Smooth muscle cell (in vitro differentiated cells): ENCODE data around the gene OLR1. TPM values are rescaled to one million over a fixed set of nuclear protein-coding genes. Genes with fewer than 3 reads are reported as not detected.

ENCODE experiments used
- DNase-seq: peaks from one replicate; lab custom pipeline; 2025; ENCODE audit not compliant: unreplicated experiment; lab: John Stamatoyannopoulos, UW
- H2AFZ ChIP-seq: fragments of 200-600 bp; sonication (generic); 2 replicates; pipeline ENCODE4 v1.6.0; 2016; ENCODE audit warnings: antibody characterized with exemption, low read depth, mild to moderate bottlenecking
- H3F3A ChIP-seq: fragments of 200-600 bp; sonication (generic); 2 replicates; pipeline ENCODE4 v1.6.0; 2017; ENCODE audit warnings: antibody characterized with exemption, low read depth
- H3K27ac ChIP-seq: fragments of 200-600 bp; sonication (generic); 2 replicates; pipeline ENCODE4 v1.5.1; 2016; ENCODE audit warnings: low read depth, mild to moderate bottlenecking
- H3K27me3 ChIP-seq: fragments of 200-600 bp; sonication (generic); 2 replicates; pipeline ENCODE4 v1.6.1; 2016; ENCODE audit warnings: low read depth, mild to moderate bottlenecking
- H3K36me3 ChIP-seq: fragments of 200-600 bp; sonication (generic); 2 replicates; pipeline ENCODE4 v1.5.1; 2016; ENCODE audit warnings: low read depth
- H3K4me1 ChIP-seq: fragments of 200-600 bp; sonication (generic); 2 replicates; pipeline ENCODE4 v1.5.1; 2016; ENCODE audit warnings: low read depth
- H3K4me2 ChIP-seq: fragments of 200-600 bp; sonication (generic); 2 replicates; pipeline ENCODE4 v1.6.0; 2016; ENCODE audit warnings: mild to moderate bottlenecking
- H3K4me3 ChIP-seq: fragments of 200-600 bp; sonication (generic); 2 replicates; pipeline ENCODE4 v1.5.1; 2016; ENCODE audit warnings: mild to moderate bottlenecking
- H3K79me2 ChIP-seq: fragments of 200-600 bp; sonication (generic); 2 replicates; pipeline ENCODE4 v1.6.0; 2016; ENCODE audit warnings: low read depth, mild to moderate bottlenecking
- H3K9ac ChIP-seq: fragments of 200-600 bp; sonication (generic); 2 replicates; pipeline ENCODE4 v1.6.0; 2016; ENCODE audit warnings: low read depth
- H3K9me3 ChIP-seq: fragments of 200-600 bp; sonication (generic); replicated peaks from 2 replicates; pipeline ENCODE4 v1.5.1; 2016; ENCODE audit warnings: low read depth
- H4K20me1 ChIP-seq: fragments of 200-600 bp; sonication (generic); 2 replicates; pipeline ENCODE4 v1.6.0; 2016; ENCODE audit warnings: low read depth
- WGBS: methylation state at CpG from one replicate; pipeline ENCODE4 v1.1.7; 2016; ENCODE audit warnings: low lambda C conversion rate; 5-methylcytosine and 5-hydroxymethylcytosine counted together
- polyA plus RNA-seq: library from polyadenylated mRNA; unstranded; fragments of >200 nt; fragmentation: Nextera tagmentation; extraction: Ambion mirVana; gene quantifications from 2 replicates; pipeline ENCODE4 v1.2.1, GENCODE V29; 2016
- total RNA-seq: library from RNA; depleted of rRNA; stranded (reverse); fragments of >200 nt; gene quantifications from 2 replicates; pipeline ENCODE4 v1.2.3, GENCODE V29; 2014
- TF ChIP-seq, protein P1 (sequence below): fragments of 200-600 bp; sonication (generic); IDR thresholded peaks from 2 replicates; pipeline ENCODE4 v1.5.1; 2017; ENCODE audit warnings: borderline replicate concordance, mild to moderate bottlenecking, antibody characterized with exemption; ENCODE audit not compliant: insufficient read depth, poor library complexity, severe bottlenecking

Gene OLR1
- total and polyA plus RNA-seq, 2 experiments from 2014 or later: 5.4 to 7.4 TPM

DNA sequence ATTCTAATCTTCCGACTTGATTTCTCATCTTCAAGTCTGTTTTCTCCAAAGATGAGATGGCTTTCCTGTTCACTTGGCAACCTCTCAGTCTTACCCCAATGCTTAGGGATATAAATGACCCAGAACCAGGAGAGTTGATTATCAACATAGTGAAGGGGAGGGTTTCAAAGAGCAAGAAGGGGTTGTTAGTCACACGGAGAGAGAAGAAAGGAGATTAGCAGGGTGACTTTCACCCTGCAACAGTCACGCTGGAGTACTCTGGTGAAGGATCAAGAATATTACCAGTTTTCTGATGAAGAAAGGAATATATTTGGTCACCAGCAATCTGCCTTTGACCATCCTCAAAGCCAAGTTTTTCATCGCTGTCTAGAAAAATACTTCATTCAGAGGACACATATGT, 6.9 kb upstream of the OLR1 start, which contains the start of gene TMEM52B:
Gene TMEM52B, plus strand, starts transcription at position 212 of the 400 bp plus-strand sequence. CDS start 543 bp downstream, outside the sequence.
- Histone ChIP-seq H3K79me2 (no peaks in the 10 kb centered on the region), H3K4me3 (no peak within 1 kb of the TSS), H3F3A (peaks cover 9% of the 10 kb centered on the region), H4K20me1 (no peaks in the 10 kb centered on the region), H2AFZ (peak within 1 kb of the TSS; percentile 52), H3K9ac (no peak within 1 kb of the TSS), H3K36me3 (no peaks in the 10 kb centered on the region), H3K4me2 (peak within 1 kb of the TSS; percentile 46), H3K27me3 (no peaks in the 10 kb centered on the region), H3K27ac (peak within 1 kb of the TSS; percentile 53), H3K4me1 (peaks cover 15% of the 10 kb centered on the region), H3K9me3 (no peaks in the 10 kb centered on the region)
- no peak for DNase-seq
- TF ChIP-seq, protein P1, sequence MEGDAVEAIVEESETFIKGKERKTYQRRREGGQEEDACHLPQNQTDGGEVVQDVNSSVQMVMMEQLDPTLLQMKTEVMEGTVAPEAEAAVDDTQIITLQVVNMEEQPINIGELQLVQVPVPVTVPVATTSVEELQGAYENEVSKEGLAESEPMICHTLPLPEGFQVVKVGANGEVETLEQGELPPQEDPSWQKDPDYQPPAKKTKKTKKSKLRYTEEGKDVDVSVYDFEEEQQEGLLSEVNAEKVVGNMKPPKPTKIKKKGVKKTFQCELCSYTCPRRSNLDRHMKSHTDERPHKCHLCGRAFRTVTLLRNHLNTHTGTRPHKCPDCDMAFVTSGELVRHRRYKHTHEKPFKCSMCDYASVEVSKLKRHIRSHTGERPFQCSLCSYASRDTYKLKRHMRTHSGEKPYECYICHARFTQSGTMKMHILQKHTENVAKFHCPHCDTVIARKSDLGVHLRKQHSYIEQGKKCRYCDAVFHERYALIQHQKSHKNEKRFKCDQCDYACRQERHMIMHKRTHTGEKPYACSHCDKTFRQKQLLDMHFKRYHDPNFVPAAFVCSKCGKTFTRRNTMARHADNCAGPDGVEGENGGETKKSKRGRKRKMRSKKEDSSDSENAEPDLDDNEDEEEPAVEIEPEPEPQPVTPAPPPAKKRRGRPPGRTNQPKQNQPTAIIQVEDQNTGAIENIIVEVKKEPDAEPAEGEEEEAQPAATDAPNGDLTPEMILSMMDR: no peak
- 55% methylated on average over 4 of the region's 4 CpGs for WGBS

DNA sequence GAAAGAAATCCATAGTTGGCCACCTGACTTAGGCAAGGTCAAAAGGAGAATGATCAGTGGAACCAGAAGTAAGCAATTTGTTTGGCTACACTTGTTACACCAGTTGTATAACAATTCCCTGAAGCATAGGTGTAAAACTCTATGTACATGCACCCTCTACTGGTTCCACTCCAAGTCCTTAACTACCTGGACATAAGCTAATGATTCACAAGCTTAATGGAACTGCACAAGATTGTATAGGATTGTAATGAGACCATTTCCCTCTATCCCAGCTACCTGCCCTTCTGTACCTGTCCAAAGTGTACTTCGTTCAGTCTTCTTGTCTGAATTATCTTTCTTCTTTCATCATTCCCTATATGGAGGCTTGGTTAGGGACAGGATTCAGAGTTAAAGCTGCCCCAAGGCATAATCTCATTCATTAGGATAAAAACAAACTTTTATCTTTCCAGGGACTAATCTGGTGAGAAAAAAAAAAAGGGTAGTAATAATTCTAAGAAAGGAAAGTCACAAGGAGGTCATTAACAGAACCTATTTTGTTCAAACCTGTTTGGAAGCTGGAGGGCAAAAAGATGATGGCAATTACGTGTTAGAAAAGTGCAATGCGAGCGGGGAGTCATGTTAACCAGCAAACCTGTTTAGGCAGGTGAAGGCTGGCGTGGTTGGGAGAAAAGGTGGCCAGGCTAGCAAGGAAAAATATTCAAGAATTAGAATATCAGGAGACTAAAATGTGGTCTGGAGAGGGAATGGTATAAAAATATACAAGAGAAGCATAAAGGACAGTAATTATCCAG, 4.1 kb upstream of the OLR1 start:
- Histone ChIP-seq H3K9me3 (no peaks in the 10 kb centered on the region), H3K4me3 (no peak overlapping the region), H3K4me1 (peaks cover 8% of the 10 kb centered on the region), H2AFZ (no peak overlapping the region), H3K27me3 (no peaks in the 10 kb centered on the region), H3K36me3 (no peaks in the 10 kb centered on the region), H3K79me2 (no peaks in the 10 kb centered on the region), H3K27ac (peak overlapping the region; percentile 64), H3F3A (peaks cover 4% of the 10 kb centered on the region), H3K9ac (no peak overlapping the region), H4K20me1 (no peaks in the 10 kb centered on the region), H3K4me2 (no peak overlapping the region)
- TF ChIP-seq, protein P1: no peak
- DNase-seq: no peak
- WGBS: 66% methylated on average over 5 of the region's 5 CpGs

DNA sequence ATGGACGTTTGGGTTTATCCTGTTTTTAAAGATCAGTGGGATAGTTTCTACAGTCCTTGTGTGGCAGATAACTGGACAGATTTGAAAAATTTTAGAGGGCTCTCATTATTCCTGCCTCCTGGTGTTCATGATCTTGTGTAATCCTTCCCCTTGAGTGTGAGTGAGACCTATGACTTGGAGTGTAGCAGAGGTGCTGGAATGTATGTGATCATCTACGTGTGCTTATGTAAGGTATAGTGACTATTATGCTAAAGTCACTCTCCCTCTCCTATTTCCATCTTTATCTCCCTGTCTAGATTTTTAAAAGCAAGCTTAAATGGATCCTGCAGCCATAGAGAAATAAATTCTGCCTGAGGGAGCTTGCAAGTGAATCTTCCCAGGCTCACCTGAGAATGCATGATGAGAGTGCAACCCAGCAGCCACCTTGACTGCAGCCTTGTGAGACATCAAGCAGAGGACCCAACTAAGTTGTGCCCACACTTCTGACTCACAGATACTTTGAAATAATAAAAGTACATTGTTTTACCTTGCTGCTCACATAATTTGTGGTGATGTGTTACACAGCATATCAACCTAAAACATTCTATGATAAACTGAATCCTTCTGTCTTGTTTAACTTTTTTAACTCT, 3.2 kb upstream of the OLR1 start:
- no peaks in the 10 kb centered on the region for H3K36me3 ChIP-seq
- DNase-seq: no peak
- H3K9ac ChIP-seq: no peak overlapping the region
- no peak overlapping the region for H3K4me3 ChIP-seq
- peaks cover 4% of the 10 kb centered on the region for H3F3A ChIP-seq
- no peaks in the 10 kb centered on the region for H3K9me3 ChIP-seq
- H3K79me2 ChIP-seq: no peaks in the 10 kb centered on the region
- H3K4me1 ChIP-seq: peaks cover 8% of the 10 kb centered on the region
- no peaks in the 10 kb centered on the region for H4K20me1 ChIP-seq
- TF ChIP-seq, protein P1: no peak
- H3K4me2 ChIP-seq: no peak overlapping the region
- peak overlapping the region; percentile 64 for H3K27ac ChIP-seq
- WGBS: 84% methylated on average over 2 of the region's 2 CpGs
- H2AFZ ChIP-seq: no peak overlapping the region
- no peaks in the 10 kb centered on the region for H3K27me3 ChIP-seq
